Measurements from ENCODE around the gene C10orf71.

DNA sequence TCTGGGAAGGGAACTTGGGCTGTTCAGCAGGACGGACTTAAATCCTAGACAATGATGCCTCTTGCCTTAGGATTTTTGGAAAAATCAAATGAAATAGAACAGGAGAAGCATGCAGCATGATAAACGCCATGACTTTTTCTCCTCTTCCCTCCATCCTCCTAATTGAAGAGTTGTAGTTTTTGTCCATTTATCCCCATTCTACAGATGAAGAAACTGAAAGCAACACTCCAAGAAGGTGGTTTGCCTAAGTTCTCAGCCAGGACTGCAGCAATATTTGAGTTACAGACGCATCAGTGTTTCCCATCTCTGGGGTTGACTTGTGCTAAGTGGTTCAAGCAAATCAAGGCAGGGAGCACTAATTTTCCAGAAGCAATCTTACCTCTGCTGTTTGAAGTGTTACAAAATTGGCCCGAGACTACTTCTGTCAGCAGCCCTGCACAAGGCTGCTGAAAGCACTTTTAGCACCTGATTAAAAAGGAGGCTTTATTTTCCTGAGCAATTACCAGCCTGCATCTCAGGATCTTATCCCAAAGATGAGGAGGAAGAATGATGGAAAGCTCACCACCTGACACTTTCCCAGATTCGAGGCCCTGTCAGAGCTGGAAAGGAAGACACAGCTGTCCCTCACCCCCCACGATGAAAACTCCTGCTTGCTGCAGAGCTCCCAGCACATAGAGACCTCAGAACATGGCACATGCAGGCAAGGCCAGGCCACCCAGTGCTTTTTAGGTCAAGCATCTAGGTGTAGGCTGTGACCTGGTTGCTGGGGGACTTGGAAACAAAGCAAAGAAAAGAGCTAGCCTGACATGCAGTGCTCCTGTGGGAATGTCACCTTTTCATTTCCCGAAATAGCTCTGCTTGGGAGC lies 19.7 kb upstream of the C10orf71 start:
- TF ChIP-seq REST (IDR thresholded peaks at IDR 0.05; ENCODE audit: low read depth): no peak
- no peak for TF ChIP-seq CREB1 (IDR thresholded peaks at IDR 0.05; ENCODE audit: low read depth)
- no peak for TF ChIP-seq EP300 (IDR thresholded peaks at IDR 0.05; ENCODE audit: borderline replicate concordance)
- no peak for TF ChIP-seq TEAD4 (IDR thresholded peaks at IDR 0.05)
- TF ChIP-seq RAD21 (IDR thresholded peaks at IDR 0.05; ENCODE audit: low read depth): no peak
- no peak for TF ChIP-seq YY1 (IDR thresholded peaks at IDR 0.05; ENCODE audit: low read depth)
- no peak for TF ChIP-seq MAX (IDR thresholded peaks at IDR 0.05)
